ENCODE data around the gene MIPEP.

The MIPEP gene

GRCh38 chr13:23711355-23711754 lies 177.8 kb downstream of the MIPEP start:
- no peaks in the 10 kb centered on the region for H3K36me3 ChIP-seq (ENCODE audit: insufficient read depth, low read length)

GRCh38 chr13:23710366-23710765 lies 178.8 kb downstream of the MIPEP start:
- no peaks in the 10 kb centered on the region for H3K79me2 ChIP-seq (ENCODE audit: insufficient read depth, low read length)
- no peak for TF ChIP-seq CTCF (IDR thresholded peaks at IDR 0.05; ENCODE audit: low read length)
- no peak for TF ChIP-seq EZH2 (IDR thresholded peaks at IDR 0.05; ENCODE audit: borderline replicate concordance, low read length)
- no peaks in the 10 kb centered on the region for H3F3A ChIP-seq (ENCODE audit: insufficient read depth, low read length)
- H3K9me3 ChIP-seq (ENCODE audit: low read length): no peaks in the 10 kb centered on the region
- H3K27me3 ChIP-seq (ENCODE audit: insufficient read depth, low read length): no peaks in the 10 kb centered on the region
- no peaks in the 10 kb centered on the region for H4K20me1 ChIP-seq (ENCODE audit: insufficient read depth, low read length)
- no peak overlapping the region for H3K4me2 ChIP-seq (ENCODE audit: low read length)
- no peak overlapping the region for H3K9ac ChIP-seq (ENCODE audit: low read length)
- H2AFZ ChIP-seq (ENCODE audit: low read length): no peak overlapping the region
- H3K36me3 ChIP-seq (ENCODE audit: insufficient read depth, low read length): no peaks in the 10 kb centered on the region
- H3K4me1 ChIP-seq (ENCODE audit: insufficient read depth, low read length, severe bottlenecking): no peaks in the 10 kb centered on the region
- no peak overlapping the region for H3K27ac ChIP-seq (ENCODE audit: low read depth, low read length, poor library complexity, severe bottlenecking)
- no peak overlapping the region for H3K4me3 ChIP-seq (ENCODE audit: low read depth, low read length, poor library complexity, severe bottlenecking)
- H3K9me2 ChIP-seq (ENCODE audit: low read depth, low read length): no peaks in the 10 kb centered on the region

More at GRCh38 chr13:23711355-23711754, 177.8 kb downstream of the MIPEP start:
- H3K4me2 ChIP-seq (ENCODE audit: low read length): no peak overlapping the region
- H3K4me3 ChIP-seq (ENCODE audit: low read depth, low read length, poor library complexity, severe bottlenecking): no peak overlapping the region
- H3K9me2 ChIP-seq (ENCODE audit: low read depth, low read length): no peaks in the 10 kb centered on the region
- H4K20me1 ChIP-seq (ENCODE audit: insufficient read depth, low read length): no peaks in the 10 kb centered on the region
- H3K4me1 ChIP-seq (ENCODE audit: insufficient read depth, low read length, severe bottlenecking): no peaks in the 10 kb centered on the region
- H3K27me3 ChIP-seq (ENCODE audit: insufficient read depth, low read length): no peaks in the 10 kb centered on the region
- no peak overlapping the region for H3K27ac ChIP-seq (ENCODE audit: low read depth, low read length, poor library complexity, severe bottlenecking)
- no peak overlapping the region for H3K9ac ChIP-seq (ENCODE audit: low read length)
- no peaks in the 10 kb centered on the region for H3F3A ChIP-seq (ENCODE audit: insufficient read depth, low read length)
- no peak overlapping the region for H2AFZ ChIP-seq (ENCODE audit: low read length)
- no peaks in the 10 kb centered on the region for H3K79me2 ChIP-seq (ENCODE audit: insufficient read depth, low read length)
- TF ChIP-seq EZH2 (IDR thresholded peaks at IDR 0.05; ENCODE audit: borderline replicate concordance, low read length) (no peak), CTCF (IDR thresholded peaks at IDR 0.05; ENCODE audit: low read length) (no peak)
- H3K9me3 ChIP-seq (ENCODE audit: low read length): no peaks in the 10 kb centered on the region

- Histone ChIP-seq H3K9ac (ENCODE audit: low read length) (no peak overlapping the region), H3K27me3 (ENCODE audit: insufficient read depth, low read length) (no peaks in the 10 kb centered on the region), H3K4me2 (ENCODE audit: low read length) (no peak overlapping the region), H3K9me2 (ENCODE audit: low read depth, low read length) (no peaks in the 10 kb centered on the region), H4K20me1 (ENCODE audit: insufficient read depth, low read length) (no peaks in the 10 kb centered on the region), H3K79me2 (ENCODE audit: insufficient read depth, low read length) (no peaks in the 10 kb centered on the region), H2AFZ (ENCODE audit: low read length) (no peak overlapping the region), H3K27ac (ENCODE audit: low read depth, low read length, poor library complexity, severe bottlenecking) (no peak overlapping the region), H3K9me3 (ENCODE audit: low read length) (no peaks in the 10 kb centered on the region), H3K4me1 (ENCODE audit: insufficient read depth, low read length, severe bottlenecking) (no peaks in the 10 kb centered on the region), H3K36me3 (ENCODE audit: insufficient read depth, low read length) (no peaks in the 10 kb centered on the region), H3K4me3 (ENCODE audit: low read depth, low read length, poor library complexity, severe bottlenecking) (no peak overlapping the region), H3F3A (ENCODE audit: insufficient read depth, low read length) (no peaks in the 10 kb centered on the region)
- TF ChIP-seq EZH2 (IDR thresholded peaks at IDR 0.05; ENCODE audit: borderline replicate concordance, low read length) (no peak), CTCF (IDR thresholded peaks at IDR 0.05; ENCODE audit: low read length) (no peak)
These were observed 179.7 kb downstream of the MIPEP start for GRCh38 chr13:23709536-23709935.

Measured in OCI-LY1 (cell line).